COR-L47 (cell line): ENCODE measurements around the gene CHDH.

Experiments
- DNase-seq: peaks from one replicate; lab custom pipeline; 2025; lab: John Stamatoyannopoulos, UW

Gene CHDH

GRCh38 chr3:53823956-53824657, 22.1 kb downstream of the CHDH start:
- no peak for DNase-seq

DNA sequence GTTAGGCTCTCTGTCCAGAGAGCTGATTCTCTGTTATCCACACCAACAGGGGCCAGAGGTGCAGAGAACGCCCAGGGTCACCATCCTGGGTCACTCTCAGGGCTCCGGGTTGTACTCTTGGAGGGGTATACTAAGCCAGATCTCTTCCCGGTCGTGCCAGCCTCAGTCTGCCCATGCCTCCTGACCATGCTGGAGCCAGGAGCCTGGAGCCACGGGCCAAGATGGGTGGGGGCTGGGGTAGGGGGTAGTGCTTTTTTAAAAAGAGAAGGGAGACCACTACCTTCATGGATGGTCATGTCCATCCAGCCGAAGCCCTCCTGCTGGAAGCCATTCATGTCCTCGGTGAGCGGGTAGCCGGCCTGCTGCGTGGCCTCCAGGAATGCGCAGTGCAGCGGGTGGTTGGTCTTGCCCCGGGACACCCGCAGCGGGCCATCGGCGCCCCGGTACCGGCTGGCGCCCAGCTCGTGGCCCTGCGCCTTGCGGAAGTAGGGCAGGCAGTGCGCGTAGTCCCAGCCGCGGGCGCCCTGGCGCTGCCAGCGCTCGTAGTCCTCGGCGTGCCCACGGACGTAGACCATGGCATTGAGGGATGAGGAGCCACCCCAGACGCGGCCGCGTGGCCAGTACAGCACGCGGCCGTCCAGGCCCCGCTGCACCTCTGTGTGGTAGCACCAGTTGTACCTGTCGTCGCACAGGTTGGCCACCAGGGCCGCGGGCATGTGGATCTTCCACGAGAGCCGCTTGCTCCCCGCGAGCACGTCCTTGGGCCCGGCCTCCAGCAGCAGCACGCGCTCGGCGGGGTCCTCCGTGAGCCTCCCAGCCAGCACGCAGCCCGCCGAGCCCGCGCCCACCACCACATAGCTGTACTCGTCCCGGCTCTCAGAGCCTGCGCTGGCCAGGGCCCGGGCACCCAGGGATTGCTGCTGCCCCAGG, 22.9 kb downstream of the CHDH start:
- no peak for DNase-seq

DNA sequence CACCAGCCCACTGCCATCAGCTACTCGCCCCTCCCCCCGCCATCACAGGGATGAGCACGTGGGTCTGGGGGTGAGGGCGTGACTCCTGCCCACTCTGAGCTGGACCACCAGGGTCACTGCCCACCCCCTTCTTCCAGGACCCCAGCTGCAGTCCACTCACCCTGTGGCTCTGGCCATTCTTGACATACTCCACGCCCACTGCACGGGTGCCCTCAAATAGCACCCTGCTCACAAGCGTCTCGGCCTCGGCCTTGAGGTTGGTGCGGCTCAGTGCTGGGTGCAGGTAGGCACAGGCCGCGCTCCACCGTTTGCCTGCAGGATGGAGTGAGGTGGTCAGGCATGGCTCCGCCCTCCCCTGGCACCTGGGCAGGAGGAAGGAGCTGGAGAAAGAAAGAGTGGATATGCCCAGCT, 23.9 kb downstream of the CHDH start:
- no peak for DNase-seq

GRCh38 chr3:53821631-53822121, 24.5 kb downstream of the CHDH start:
- DNase-seq = no peak

DNA sequence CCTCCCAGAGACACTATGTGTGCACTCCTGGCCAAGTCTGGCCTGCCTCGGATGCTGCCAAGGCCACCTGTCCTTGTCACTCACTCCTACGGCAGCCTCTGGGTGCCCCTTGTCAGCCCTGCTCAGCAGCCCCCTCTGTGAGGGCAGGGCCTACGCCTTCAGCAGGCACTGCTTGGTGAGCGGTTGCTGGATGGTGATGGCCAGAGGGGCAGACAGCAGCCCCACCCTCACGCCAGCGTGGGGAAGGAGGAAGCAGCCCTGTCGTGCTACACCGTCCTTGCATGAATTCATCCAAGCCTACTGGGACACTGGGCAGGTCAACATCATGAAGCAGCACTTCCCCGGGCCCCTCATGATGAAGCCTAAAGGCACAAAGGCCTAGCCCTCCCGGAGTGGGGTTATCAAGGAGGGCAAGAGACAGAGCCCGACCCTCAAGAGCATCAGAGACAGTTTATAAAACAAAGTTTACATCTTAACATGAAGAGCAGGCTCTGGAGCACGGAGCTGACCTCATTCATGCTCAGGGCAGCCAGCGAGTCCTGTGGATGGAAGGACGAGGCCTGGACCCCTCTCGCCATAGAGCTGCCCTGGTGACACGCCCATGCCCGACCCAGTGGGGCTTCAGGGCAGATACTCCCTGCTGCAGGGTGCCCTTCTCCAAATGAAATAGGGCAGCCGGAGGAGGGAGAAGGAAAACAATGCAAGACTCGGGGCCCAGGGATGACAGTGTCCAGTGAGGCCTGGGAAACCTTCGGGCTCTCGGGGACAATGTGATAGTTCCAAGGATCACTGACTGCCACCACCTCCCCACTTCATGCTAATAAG, 25.3 kb downstream of the CHDH start:
- no peak for DNase-seq

- no peak for DNase-seq
These were observed 26.1 kb downstream of the CHDH start for GRCh38 chr3:53820084-53820483.

GRCh38 chr3:53819163-53819868, 26.9 kb downstream of the CHDH start:
- no peak for DNase-seq

- DNase-seq = no peak
These were observed 27.7 kb downstream of the CHDH start for GRCh38 chr3:53818221-53819162.

- no peak for DNase-seq
These were observed 28.4 kb downstream of the CHDH start for GRCh38 chr3:53817809-53818208.

- no peak for DNase-seq
These were observed 29.0 kb downstream of the CHDH start for GRCh38 chr3:53817211-53817610.

GRCh38 chr3:53816425-53816824, 29.8 kb downstream of the CHDH start:
- DNase-seq = no peak

GRCh38 chr3:53815651-53816050, 30.6 kb downstream of the CHDH start:
- DNase-seq = no peak

- DNase-seq = no peak
These were observed 31.2 kb downstream of the CHDH start for GRCh38 chr3:53815067-53815466.

DNA sequence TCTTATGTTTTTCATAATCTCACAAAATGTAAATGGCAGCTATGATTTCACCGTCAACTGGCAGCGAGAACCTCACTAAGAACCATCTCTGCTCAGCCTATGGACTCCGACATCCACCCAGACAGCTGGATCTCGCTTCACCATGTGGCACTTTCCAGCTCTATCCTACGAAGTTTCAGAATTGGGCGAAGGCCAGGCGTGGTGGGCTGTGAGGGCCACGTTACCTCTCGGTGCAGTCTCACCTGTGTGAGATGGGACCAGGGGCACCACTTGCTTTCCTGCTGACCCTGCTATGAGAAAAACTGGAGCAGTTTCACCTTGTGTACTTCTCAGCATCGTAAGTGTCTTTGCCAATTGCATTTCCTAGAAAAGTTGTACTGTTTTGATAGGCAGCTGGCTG, 32.3 kb downstream of the CHDH start:
- DNase-seq = no peak

GRCh38 chr3:53813229-53813628, 33.0 kb downstream of the CHDH start:
- DNase-seq = no peak

GRCh38 chr3:53812434-53812833, 33.8 kb downstream of the CHDH start:
- no peak for DNase-seq

DNA sequence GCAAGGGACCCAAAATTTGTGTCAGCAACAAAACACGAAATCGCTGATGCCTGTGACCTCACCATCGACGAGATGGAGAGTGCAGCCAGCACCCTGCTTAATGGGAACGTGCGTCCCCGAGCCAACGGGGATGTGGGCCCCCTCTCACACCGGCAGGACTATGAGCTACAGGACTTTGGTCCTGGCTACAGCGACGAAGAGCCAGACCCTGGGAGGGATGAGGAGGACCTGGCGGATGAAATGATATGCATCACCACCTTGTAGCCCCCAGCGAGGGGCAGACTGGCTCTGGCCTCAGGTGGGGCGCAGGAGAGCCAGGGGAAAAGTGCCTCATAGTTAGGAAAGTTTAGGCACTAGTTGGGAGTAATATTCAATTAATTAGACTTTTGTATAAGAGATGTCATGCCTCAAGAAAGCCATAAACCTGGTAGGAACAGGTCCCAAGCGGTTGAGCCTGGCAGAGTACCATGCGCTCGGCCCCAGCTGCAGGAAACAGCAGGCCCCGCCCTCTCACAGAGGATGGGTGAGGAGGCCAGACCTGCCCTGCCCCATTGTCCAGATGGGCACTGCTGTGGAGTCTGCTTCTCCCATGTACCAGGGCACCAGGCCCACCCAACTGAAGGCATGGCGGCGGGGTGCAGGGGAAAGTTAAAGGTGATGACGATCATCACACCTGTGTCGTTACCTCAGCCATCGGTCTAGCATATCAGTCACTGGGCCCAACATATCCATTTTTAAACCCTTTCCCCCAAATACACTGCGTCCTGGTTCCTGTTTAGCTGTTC, 34.9 kb downstream of the CHDH start:
- no peak for DNase-seq

GRCh38 chr3:53809764-53810400, 36.3 kb downstream of the CHDH start:
- DNase-seq = no peak

- no peak for DNase-seq
These were observed 37.0 kb downstream of the CHDH start for GRCh38 chr3:53809267-53809666.
